Stimulated activated naive CD8-positive, alpha-beta T cell treated with anti-CD3 and anti-CD28 coated beads, Interleukin-15, amount 100 ng/mL, for 72 hours (primary cell): Measurements from ENCODE around the gene PCSK4.
A peak's percentile ranks its signal among the peaks of the same experiment; 100 is the strongest.
"Not testable (repeated sequence)": the region's sequence is repeated elsewhere in the genome, so short reads cannot be mapped to it uniquely, and the experiment has no call there.

ENCODE experiments used
- ATAC-seq: fragments of 150-1000 bp; cut with Tn5 transposase; 2 replicates; pipeline ENCODE4 v1.10.0; 2021; ENCODE audit warnings: mild to moderate bottlenecking, moderate library complexity
- DNase-seq, 2 donors: peaks; one replicate each; pipeline ENCODE4 v3.0.0; 2021 to 2022
- H3K27ac Mint-ChIP-seq, 2 donors: one replicate each; pipeline ENCODE4 v1.8.0; 2022; ENCODE audit warnings: mild to moderate bottlenecking in 2 of 2, mixed read lengths in 2 of 2, moderate library complexity in 2 of 2
- H3K27me3 Mint-ChIP-seq: one replicate; pipeline ENCODE4 v1.8.0; 2022; ENCODE audit warnings: mixed read lengths
- H3K4me1 Mint-ChIP-seq: one replicate; pipeline ENCODE4 v1.8.0; 2022; ENCODE audit warnings: mild to moderate bottlenecking, mixed read lengths
- H3K4me3 Mint-ChIP-seq, 2 donors: one replicate each; pipeline ENCODE4 v1.8.0; 2022; ENCODE audit warnings: mild to moderate bottlenecking in 2 of 2, mixed read lengths in 2 of 2, moderate library complexity in 1 of 2
- H3K9me3 Mint-ChIP-seq, 2 donors: one replicate each; pipeline ENCODE4 v1.8.0; 2022; ENCODE audit warnings: mixed read lengths in 2 of 2

Gene PCSK4

DNA sequence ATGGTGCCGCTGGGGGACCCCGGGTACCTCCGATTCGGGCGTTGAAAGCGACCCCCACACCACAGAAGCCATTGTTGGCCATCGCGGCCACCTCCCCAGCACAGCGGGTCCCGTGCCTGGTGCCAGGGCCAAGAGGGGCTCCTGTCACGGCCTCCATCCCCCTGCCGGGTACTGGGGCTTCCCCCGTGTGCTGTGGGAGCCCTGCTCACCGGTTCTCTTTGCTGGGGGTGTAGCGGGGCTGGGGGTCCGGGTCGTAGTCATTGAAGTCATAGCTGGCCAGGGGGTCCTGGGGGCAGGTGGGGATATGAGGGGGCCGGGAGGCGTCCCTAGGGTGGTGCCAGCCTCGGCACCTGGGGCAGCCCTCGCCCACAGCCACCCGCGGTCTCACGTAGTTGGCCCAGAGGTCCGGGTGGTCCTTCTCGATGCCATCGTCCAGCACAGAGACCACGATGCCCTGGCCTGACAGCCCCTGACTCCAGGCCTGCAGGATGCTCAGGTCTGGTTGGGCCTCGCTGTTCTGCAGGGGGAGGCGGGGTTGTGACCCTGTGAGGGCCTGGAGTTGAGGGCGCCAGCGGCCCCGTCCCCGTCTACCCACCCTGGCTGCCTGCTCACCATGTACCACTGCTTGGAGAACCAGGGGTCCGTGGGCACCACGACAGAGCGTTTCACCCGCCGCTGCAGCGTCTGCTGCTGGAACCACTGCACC is 2.4 kb downstream of the PCSK4 start:
- DNase-seq (no peak), ATAC-seq (no peak)
- Mint-ChIP-seq H3K27me3 (peaks cover 14% of the 10 kb centered on the region), H3K4me3 (no peak overlapping the region), H3K4me1 (peaks cover 30% of the 10 kb centered on the region), H3K9me3 (no peaks in the 10 kb centered on the region), H3K27ac (no peak overlapping the region)

DNA sequence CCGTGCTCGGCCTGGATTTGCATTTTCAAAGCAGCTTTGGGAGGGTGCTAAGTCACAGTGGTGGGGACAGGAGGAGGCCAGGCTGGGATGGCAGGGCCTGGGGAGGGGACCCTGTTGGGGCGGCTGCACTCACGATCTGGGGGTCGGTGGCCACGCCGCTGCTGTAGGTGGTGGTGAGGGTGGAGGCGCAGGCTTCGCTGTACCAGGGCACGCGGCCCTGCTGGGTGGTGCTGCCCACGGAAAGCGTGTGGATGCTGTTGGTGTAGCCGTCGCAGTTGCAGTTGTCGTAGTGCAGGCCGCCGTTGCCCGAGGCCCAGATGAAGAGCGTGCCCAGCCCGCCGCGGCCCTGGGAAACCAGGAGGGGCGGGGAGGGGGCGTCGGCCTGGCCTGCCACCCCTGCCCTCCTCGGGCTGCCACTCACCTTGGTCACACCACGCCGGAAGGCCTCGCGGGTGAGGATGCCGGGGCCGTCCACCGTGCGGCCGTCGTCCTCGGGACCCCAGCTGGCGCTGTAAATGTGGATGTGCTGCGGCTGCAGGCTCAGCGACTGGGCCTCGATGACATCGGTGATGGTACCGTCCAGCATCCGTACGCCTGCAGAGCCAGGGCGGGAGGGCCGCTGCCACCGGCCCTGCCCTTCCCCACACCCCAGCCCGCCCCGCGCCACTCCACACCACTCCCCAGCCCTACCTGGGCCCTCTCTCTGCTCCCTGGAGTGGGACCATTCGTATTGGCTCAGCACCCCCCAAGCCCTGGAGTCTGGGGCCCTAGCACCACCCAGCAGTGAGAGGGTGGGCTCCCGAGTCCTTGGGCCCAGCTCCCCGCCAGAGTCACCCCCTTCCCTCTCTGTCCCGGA is 3.2 kb downstream of the PCSK4 start:
- Mint-ChIP-seq H3K27ac (no peak overlapping the region), H3K4me1 (peaks cover 24% of the 10 kb centered on the region), H3K27me3 (peaks cover 6% of the 10 kb centered on the region), H3K4me3 (no peak overlapping the region), H3K9me3 (no peaks in the 10 kb centered on the region)
- ATAC-seq (no peak), DNase-seq (no peak)

DNA sequence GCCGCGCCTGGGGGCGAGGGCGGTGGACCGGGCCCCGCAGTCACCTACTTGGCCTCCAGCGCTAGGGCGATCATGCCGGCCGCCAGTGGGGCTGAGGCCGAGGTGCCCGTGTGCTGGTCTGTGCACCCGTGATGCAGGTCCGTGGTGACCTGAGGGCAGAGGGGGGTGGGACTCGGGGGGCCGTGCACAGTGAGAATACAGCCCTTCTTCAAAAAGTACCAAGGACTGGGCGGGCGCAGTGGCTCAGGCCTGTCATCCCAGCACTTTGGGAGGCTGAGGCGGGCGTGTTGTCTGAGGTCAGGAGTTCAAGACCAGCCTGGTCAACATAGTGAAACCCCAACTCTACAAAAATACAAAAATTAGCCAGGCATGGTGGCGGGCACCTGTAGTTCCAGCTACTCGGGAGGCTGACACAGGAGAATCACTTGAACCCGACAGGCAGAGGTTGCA is 6.1 kb downstream of the PCSK4 start:
- Mint-ChIP-seq H3K4me1 (peaks cover 17% of the 10 kb centered on the region), H3K27ac (no peak overlapping the region), H3K9me3 (no peaks in the 10 kb centered on the region), H3K4me3 (no peak overlapping the region), H3K27me3 (no peaks in the 10 kb centered on the region)
- no peak for ATAC-seq
- no peak for DNase-seq

DNA sequence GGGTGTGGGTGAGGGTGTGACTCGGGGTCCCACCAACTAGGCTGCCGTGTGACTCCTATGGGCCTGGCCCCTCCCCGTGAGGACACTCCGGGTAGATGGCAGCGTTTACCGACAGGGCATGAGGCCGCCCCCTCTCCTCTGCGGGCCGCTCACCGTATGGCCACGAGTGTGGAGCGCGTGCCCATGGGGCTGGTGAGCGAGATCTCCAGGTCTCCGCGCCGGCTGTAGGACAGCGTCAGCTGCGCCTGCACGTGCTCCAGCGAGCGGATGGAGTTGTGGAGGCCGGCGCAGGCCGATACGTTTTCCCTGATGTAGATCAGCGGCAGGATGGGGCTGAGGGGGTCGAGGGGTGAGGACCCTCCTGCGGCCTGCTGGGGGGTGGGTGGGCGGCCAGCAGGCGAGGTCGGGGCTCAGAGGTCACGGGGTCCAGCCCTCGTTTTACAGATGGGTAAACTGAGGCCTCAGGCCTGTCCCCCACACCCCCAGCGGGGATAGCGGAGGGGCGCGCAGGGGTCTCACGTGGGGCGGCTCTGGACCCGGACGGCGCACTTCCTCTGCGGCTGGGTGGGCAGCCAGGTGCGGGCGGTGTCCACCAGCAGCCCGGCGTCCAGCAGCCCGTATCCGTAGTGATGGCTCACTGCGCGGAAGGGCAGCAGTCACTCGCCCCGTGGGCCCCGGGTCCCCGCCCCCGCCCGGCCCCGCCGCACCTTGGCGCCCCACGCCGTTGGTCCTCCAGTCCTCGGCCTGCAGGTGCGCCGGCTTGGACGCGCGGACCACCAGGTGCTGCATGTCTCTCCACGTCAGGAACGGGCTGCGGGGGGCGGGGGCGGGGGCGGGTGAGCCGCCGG is 6.8 kb downstream of the PCSK4 start:
- no peaks in the 10 kb centered on the region for H3K9me3 Mint-ChIP-seq
- H3K4me1 Mint-ChIP-seq = peaks cover 16% of the 10 kb centered on the region
- DNase-seq = no peak
- H3K27me3 Mint-ChIP-seq = no peaks in the 10 kb centered on the region
- no peak overlapping the region for H3K27ac Mint-ChIP-seq
- ATAC-seq = no peak
- no peak overlapping the region for H3K4me3 Mint-ChIP-seq

DNA sequence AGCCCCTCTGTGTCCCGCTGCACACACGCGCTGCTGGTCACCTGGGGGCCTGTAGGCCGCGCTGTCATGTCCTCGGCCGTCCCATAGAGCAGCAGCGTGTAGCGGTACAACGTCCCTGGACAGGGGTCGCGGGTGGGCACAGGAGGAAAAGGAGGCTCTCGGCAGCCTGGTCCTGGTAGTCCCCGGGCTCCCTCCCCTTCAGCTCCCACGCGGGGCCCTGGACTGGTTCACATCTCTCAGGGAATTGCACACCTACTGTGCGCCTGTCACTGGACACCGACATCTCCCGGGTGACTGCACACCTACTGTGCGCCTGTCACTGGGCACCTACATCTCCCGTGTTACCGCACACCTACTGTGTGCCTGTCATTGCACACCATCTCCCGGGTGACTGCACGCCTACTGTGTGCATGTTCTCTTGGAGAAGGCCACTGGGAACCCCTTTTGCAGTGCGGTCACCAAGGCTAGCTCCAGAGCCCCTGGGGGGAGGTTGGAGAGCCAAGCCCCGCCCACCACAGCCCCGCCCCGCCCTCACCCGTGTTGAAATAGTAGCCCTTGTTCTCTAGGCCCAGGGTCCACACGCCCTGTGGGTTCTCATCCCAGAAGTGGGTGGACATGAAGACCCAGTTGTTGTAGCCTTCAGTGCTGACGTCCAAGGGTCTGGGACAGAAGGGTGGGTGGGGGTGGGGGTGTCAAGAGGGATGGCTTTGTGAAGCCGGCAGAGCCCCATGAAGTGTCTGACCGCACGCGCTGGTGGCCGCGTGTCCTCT is 7.6 kb downstream of the PCSK4 start:
- Mint-ChIP-seq H3K27me3 (no peaks in the 10 kb centered on the region), H3K27ac (no peak overlapping the region), H3K4me1 (peaks cover 19% of the 10 kb centered on the region), H3K4me3 (no peak overlapping the region), H3K9me3 (no peaks in the 10 kb centered on the region)
- no peak for DNase-seq
- no peak for ATAC-seq

DNA sequence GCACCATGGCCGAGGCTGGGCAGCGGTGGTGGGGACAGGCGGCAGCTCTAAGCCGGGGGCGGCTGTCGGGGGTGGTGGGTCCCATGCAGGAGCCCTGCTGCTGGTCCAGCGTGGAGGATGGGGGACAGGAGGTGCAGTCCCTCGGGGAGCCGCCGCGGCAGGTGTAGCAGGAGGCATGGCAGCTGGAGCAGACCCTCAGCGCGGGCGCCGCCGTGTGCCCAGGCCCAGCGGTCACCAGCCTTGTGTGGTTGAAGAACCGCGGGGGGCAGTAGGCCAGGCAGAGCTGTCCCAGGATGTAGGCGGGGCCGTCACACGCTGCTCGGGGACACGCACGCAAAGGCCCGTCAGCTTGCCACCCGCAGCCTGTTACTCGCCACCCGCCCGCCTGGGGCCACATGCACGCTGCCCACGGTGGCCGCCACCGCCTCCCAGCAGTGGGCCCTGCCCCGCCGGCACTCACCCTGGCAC is 8.2 kb downstream of the PCSK4 start:
- no peaks in the 10 kb centered on the region for H3K27me3 Mint-ChIP-seq
- no peak overlapping the region for H3K27ac Mint-ChIP-seq
- ATAC-seq (no peak), DNase-seq (no peak)
- H3K4me1 Mint-ChIP-seq = peaks cover 24% of the 10 kb centered on the region
- no peaks in the 10 kb centered on the region for H3K9me3 Mint-ChIP-seq
- H3K4me3 Mint-ChIP-seq = no peak overlapping the region

DNA sequence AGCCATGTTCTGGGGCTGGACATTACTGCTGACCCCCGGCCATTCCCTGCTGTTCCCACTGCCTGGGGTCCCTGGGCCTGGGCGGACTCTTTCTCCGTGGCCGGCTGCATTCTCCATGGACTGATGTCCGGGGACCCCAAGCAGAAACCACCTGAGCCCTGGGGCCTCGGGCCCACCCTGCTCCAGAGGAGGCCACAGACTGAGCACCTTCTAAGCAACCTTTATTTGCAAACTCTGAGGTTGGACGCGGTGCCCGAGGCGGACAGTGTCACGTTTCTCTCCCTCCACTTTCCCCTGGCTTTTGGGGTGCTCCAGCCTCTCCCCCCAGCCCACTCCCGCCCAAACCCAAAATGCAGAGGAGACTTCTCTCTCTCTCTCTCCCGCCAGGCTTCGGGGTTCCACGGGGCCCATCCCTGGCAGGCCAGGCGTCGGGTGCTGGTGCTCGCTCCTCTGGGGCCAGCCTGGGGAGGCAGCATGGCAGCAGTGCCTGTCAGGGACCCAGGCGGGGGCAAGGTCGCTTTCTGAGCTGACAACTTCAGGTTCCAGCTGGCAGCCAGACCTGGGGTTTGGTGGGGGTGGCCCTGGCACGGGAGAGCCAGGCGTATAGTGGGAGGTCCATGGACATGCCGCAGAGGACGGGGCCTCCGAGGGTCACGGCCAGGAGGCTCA is 8.8 kb downstream of the PCSK4 start:
- Mint-ChIP-seq H3K9me3 (no peaks in the 10 kb centered on the region), H3K27ac (no peak overlapping the region), H3K4me1 (peaks cover 24% of the 10 kb centered on the region), H3K27me3 (no peaks in the 10 kb centered on the region), H3K4me3 (no peak overlapping the region)
- no peak for ATAC-seq
- no peak for DNase-seq

DNA sequence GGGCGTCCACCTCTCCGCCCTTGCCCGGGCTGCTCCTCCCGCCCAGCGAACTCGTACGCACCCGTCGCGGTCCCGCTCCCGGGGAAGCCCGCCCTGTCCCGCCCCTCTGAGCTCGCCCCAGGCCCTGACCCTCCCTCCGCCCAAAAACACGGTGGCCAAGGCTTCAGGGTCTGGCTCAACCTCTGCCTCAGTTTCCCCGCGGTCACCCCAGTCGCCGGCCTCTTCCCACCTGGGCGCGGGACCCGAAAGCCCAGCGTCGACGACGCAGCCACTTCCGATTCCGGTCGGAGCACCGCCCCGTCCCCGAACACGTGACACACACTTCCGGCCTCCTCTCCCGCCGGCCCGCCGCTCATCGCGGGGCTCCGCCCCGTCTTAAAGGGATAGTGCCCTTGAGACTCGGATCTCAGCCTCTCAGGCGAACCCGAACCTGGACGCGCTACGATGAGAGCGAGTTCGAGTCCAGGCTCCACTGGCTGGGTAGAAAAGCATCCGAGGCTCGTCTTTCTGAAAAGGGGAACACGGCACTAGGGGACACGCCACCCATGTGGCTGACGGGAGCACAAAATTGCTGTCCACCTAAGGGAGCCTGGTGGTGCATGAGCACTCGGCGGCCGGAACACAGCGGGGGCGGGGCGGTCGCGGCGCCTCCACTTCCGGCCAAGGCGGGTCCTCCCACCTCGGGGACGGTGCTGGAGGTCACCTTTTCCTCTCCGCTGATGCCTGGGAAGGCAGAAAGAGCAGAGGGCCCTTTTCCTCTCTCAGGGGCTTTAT is 11.0 kb downstream of the PCSK4 start, which contains the start of gene C19orf25:
Gene C19orf25 (minus strand): TSS at position 282 of the 774 bp plus-strand sequence. CDS start 312 bp downstream, outside the sequence.
- ATAC-seq = peak; percentile 95
- H3K4me3 Mint-ChIP-seq = peak within 1 kb of the TSS; percentile 99 to 100
- peak; percentile 91 to 95 for DNase-seq
- H3K27ac Mint-ChIP-seq = peak within 1 kb of the TSS; percentile 98 to 100
- H3K4me1 Mint-ChIP-seq = peaks cover 24% of the 10 kb centered on the region
- no peaks in the 10 kb centered on the region for H3K9me3 Mint-ChIP-seq
- no peaks in the 10 kb centered on the region for H3K27me3 Mint-ChIP-seq

DNA sequence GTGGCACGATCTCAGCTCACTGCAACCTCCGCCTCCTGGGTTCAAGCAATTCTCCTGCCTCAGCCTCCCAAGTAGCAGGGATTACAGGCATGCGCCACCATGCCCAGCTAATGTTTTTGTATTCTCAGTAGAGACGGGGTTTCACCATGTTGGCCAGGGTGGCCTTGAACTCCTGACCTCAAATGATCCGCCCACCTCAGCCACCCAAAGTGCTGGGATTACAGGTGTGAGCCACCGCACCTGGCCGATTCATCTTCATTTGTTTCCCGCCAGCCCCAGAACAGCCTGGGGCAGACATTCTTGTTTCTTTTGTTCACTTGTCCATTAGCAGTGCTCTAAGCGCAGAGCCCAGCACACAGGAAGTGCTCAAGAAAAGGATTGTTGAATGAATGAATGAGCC is 13.1 kb downstream of the PCSK4 start:
- Mint-ChIP-seq H3K27me3 (peaks cover 11% of the 10 kb centered on the region), H3K4me1 (peaks cover 33% of the 10 kb centered on the region), H3K4me3 (peak overlapping the region in 1 of 2 donors; percentile 37)
- not testable (repeated sequence) for ATAC-seq, H3K27ac Mint-ChIP-seq, DNase-seq, H3K9me3 Mint-ChIP-seq

DNA sequence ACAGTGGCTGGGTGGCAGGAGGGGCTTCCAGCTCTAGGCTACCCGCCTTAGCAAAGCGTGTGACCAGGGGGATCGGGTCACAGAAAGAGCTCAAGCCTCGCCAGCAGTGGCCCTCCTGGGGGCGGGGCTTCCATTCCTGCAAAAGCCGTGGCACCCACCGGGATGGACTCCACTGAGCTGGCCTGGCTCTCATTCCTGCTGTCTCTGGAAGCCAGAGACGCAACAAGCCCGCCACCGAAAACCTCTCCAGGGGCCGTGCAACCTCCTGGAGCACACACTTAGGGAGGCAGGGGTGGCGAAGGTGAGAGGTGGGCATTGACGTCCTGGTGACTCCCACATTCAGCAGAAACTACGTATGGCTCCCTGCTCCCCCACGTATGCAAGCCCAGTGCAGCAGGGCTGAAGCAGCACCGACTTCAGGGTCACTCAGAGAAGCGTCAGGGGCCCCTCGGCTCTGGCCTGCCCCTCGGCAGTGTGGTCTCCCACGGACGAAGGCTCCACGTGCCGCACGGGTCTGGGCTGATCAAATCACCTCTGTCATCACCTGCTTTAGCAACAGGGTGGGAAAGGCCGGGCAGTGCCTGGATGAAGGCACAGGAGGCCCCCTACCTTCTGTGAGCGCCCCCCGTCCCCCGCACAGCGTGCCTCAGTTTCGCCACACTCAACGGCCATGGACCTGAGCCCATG is 14.3 kb downstream of the PCSK4 start:
- no peak for DNase-seq
- Mint-ChIP-seq H3K9me3 (no peaks in the 10 kb centered on the region), H3K4me1 (peaks cover 44% of the 10 kb centered on the region), H3K4me3 (no peak overlapping the region), H3K27ac (no peak overlapping the region), H3K27me3 (peaks cover 23% of the 10 kb centered on the region)
- ATAC-seq = no peak

DNA sequence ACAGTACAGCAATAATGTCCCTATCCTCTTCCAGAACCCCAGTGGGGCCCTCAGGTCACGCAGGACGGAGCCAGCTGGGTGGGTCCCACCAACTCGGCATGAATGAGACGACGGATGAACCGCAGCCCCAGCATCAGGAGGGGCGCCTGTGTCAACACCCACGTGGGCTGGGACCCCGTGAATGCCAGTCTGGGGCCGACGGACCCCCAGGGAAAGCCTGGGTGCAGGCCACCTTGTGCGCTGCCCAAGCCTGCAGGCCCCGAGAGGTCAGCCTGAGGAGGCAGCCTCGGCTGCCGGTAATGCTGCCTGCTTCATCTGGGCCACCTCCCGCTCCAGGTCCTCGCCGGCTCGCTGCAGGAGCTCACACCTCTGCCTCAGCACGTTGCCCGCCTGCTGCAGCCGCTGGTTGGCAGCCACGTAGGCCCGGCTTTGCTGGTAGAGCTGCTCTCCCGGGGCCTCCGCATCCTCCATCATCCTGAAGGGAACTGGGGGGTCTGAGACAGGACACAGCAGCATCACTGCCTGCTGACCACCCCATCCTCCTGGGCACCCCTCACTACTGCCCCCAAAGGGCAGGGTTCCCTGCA is 15.3 kb downstream of the PCSK4 start:
- no peak overlapping the region for H3K4me3 Mint-ChIP-seq
- ATAC-seq = no peak

DNA sequence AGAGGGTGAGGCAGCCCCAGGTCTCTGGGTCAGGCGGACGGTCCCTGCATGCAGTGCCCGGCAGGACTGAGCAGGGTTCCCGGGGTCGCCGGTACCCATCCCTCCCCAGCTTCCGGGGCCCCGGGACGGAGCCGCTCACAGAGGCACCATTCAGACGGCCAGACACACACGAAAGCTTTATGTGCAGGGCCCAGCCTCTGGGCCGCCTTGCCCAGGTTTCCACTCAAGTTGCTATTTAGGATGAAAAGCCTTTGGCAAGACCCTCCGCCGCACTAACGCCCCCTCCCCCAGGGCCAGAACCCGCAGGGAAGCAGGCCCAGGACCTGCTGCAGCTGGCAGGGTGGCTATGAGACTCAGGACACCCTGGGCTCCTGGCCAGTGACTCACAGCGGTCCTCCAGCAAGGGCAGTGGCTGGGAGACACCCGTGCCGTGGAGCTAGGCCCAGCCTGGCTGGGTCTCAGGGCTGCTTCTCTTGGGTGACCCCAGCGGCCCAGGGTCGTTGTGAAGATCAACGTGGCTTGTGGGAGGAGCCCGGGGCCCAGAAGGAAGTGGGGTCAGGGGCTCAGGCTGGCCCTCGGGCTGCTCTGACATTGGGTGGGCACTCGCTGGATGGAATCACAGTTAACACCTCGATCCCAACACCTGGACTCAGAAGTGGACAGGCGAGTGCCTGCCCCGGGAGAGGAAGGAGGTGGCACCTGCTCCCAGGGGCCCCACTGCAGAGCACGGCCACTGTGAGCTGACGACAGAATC is 16.0 kb downstream of the PCSK4 start:
- H3K4me3 Mint-ChIP-seq = no peak overlapping the region
- H3K4me1 Mint-ChIP-seq = peaks cover 46% of the 10 kb centered on the region

More for the DNA sequence above, 15.3 kb downstream of the PCSK4 start:
- no peak for DNase-seq
- H3K9me3 Mint-ChIP-seq = no peaks in the 10 kb centered on the region
- peak overlapping the region in 1 of 2 donors; percentile 42 for H3K27ac Mint-ChIP-seq
- H3K27me3 Mint-ChIP-seq = peaks cover 32% of the 10 kb centered on the region
- peaks cover 51% of the 10 kb centered on the region for H3K4me1 Mint-ChIP-seq

More for the DNA sequence above, 16.0 kb downstream of the PCSK4 start:
- Mint-ChIP-seq H3K9me3 (no peaks in the 10 kb centered on the region), H3K27me3 (peaks cover 34% of the 10 kb centered on the region), H3K27ac (peak overlapping the region in 1 of 2 donors; percentile 54)
- no peak for ATAC-seq
- no peak for DNase-seq
